NK-92 (cell line): ENCODE data around the gene TMEM178A.
"Not testable (repeated sequence)": the region's sequence is repeated elsewhere in the genome, so short reads cannot be mapped to it uniquely, and the experiment has no call there.

ENCODE experiments used
- DNase-seq: peaks from one replicate; lab custom pipeline; 2025; ENCODE audit not compliant: unreplicated experiment; lab: John Stamatoyannopoulos, UW

TMEM178A gene

GRCh38 chr2:39665811-39666490, at the start of gene TMEM178A:
Gene TMEM178A, plus strand, starts transcription at chr2:39665917. Its CDS starts 58 bp downstream, at chr2:39665975.
- DNase-seq, result no peak

DNA sequence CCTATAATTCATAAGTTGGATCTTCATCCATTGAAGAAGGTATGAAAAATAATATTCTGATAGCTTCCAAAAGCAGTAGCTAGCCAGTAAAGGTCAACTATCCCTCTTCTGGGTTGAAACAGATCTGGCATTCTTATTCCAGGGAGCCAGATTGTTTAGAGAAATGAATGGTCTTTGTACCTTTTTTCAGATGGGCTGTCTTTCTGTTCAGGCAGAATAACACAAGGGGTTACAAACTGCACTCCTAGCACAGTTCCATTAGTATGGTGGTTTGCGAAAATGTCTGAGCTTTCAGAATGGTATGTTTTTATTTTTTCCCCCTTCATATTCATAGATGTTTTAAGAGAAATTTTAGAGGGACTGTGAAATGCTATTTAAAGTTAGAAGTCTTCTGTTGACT, 47.5 kb upstream of the TMEM178A start:
- DNase-seq, result no peak

- no peak for DNase-seq
Observed at GRCh38 chr2:39618736-39619135, 47.0 kb upstream of the TMEM178A start.

GRCh38 chr2:39620067-39620466, 45.6 kb upstream of the TMEM178A start:
- DNase-seq, result no peak

DNA sequence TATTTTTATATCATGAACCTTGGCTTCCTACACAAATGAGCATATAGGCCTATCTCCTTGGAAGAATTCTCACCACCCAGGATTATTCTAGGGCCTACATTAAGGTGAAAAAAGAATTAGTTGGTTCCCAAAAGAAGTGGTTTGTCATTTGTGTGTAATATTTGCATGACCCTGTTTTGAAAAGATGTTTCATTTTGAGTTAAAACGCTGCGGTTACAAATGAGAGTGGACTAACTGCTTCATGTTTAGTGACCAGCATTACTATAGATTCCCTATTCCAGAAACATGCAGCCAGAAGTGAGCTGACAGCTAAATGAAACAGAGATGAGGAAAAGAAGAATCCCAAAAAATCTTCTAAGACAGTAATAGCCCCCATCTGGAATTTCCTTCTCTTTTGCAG, 44.1 kb upstream of the TMEM178A start:
- no peak for DNase-seq

GRCh38 chr2:39622860-39623259, 42.9 kb upstream of the TMEM178A start:
- no peak for DNase-seq

DNA sequence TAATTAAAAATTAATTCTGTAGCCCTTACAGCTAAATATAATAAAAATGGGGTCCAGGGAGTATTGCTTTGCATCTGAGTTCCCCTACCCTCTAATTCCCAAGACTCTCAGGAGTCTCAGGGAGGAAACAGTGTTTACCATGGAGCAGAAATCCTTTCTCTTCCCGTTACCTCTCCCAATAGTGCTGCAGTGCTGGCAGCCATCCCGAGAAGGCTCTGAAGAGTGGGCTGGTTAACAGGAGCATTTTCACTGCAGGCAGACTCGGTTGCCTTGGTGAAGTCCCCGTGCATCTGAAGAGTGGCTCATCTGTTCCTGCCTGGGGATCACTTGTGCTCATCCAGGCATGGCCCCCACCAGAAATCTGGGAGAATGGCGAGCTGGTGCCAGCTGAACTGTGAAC, 41.8 kb upstream of the TMEM178A start:
- DNase-seq, result no peak

DNA sequence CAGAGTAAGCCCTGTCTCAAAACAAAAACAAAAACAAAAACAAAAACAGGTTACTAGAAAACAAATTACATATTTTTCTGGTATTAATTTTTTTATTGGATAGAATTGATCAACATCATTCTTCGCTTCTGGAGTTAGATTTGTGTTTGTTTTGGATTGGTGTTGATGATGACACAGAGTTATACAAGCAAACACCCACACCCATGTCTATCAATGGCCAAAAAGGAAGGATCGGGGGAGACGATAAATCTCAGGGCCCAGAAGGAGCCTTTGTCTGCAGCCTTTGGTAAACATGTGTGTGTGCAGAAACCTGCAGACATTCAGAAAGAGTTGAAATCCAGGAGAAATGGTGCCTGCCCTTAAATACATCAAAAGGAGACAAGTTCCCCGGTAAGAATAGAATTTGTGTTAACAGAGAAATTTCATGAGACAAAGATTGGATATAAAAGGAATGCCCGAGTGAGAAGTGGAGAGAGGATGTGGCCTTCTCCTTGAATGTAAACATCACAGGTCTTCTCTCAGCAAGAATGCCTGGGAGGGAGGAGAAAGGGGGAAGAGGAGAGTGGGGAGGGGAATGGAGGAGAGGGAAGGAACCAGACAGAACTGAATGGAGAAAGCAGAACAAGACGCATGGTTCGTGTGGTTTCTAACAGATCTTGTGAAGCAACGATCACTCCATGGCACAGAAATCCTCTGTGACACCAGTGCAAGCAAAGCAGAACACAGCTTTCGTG, 40.4 kb upstream of the TMEM178A start:
- DNase-seq, result no peak

DNA sequence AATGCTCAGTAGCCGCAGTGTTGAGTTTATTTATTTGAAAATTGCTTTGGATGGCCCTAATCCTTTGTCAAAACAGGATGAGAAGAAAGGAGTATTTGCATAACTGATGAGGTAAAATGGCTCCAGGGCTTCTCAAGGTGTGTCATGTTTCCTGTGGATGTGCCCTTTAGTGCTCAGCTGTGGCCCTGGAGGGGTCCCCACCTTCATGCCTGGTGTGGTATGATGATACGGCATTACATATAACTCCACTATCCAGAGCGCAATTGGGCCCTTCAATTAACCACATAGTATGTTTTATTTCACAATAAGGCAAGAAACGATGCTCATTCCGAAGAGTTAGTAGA, 39.8 kb upstream of the TMEM178A start:
- DNase-seq, result no peak

GRCh38 chr2:39628346-39628745, 37.4 kb upstream of the TMEM178A start:
- DNase-seq, result not testable (repeated sequence)

DNA sequence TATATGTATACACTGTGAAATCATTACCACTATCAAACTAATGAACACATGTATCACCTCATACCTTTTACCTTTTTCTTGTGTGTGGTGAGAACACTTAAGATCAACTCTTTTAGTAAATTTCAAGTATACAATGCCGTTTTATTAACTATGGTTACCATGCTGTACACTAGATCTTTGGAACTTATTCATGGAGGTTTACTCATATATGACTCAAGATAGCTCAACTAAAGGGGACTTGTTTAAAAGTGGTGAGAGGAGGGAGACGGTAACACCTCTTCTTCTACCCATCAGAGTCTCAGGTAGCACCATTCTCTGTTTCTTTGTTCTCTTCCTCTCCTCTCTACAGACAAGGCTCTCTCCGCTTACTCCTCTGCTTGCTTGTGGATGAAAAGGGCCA, 36.1 kb upstream of the TMEM178A start:
- DNase-seq, result no peak

GRCh38 chr2:39631256-39631655, 34.5 kb upstream of the TMEM178A start:
- DNase-seq, result no peak

GRCh38 chr2:39631718-39632117, 34.0 kb upstream of the TMEM178A start:
- DNase-seq, result no peak

- DNase-seq, result no peak
Observed at GRCh38 chr2:39632876-39633275, 32.8 kb upstream of the TMEM178A start.

DNA sequence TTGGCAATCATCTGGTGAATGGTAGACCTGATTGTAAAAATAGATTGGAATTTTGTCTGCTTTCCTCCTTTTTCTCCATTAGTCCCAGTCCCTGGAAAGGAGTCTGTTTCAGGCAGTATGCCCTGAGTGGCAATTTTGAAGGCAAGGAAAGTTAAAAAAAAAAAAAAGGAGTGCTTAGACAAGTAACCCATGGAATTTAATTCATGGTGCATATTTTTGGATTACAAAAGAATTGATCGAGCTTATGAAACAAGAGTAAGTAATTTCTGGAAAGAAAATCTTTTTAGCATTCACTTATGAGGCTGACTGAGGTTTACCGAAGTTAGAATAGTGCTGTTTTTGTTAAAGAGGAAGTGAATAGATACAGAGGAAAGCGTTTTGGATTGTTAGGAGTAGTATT, 29.4 kb upstream of the TMEM178A start:
- no peak for DNase-seq

- no peak for DNase-seq
Observed at GRCh38 chr2:39638581-39638980, 27.1 kb upstream of the TMEM178A start.

GRCh38 chr2:39640107-39640506, 25.6 kb upstream of the TMEM178A start:
- no peak for DNase-seq

DNA sequence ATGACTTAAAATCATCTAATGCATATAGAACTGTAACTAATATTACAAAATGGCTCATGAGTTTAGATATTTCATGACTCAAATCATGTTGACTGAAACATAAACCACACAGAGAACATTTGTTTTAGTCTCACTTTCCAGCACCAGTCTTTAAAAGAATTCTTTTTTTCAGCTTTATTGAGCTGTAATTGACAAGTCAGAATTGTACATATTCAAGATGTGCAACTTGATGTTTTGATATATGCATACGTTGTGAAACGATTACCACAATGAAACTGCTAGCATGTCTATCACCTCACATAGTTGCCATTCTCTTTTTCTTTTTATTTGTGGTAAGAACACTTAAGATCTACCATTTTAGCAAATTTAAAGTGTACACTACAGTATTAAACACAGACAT, 25.0 kb upstream of the TMEM178A start:
- DNase-seq, result no peak

- DNase-seq, result no peak
Observed at GRCh38 chr2:39641635-39642034, 24.1 kb upstream of the TMEM178A start.

DNA sequence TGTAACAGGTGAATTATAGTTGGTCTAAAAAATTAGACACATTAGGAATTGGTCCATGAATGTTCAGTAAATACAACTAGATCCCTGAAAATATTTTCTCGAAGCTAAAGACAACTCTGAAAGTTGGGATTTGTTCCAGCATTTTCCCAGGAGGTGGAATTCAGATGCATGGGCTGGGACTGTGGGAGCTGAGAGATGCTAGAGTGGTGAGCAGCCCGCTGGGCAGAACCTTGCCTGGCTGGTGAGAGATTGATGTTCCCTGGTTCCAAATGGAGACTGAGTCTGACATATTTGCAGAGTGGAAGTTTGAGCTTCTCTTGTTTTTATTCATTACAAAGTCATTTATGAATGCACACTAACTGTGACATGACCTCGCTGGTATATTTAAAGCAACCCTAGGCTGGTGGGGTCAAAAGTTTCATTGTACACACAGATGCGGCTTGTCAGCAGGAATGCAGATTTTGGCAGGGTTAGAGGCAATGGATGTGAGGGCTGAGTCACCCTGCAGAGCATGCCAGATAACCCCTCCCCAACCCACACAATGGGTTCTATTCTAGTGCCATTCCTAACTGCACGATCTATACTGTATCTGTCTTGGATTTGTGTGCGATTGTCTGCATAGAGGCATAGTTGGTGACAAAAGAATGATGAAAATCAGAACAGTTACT, 23.5 kb upstream of the TMEM178A start:
- no peak for DNase-seq

- no peak for DNase-seq
Observed at GRCh38 chr2:39645826-39646225, 19.9 kb upstream of the TMEM178A start.

DNA sequence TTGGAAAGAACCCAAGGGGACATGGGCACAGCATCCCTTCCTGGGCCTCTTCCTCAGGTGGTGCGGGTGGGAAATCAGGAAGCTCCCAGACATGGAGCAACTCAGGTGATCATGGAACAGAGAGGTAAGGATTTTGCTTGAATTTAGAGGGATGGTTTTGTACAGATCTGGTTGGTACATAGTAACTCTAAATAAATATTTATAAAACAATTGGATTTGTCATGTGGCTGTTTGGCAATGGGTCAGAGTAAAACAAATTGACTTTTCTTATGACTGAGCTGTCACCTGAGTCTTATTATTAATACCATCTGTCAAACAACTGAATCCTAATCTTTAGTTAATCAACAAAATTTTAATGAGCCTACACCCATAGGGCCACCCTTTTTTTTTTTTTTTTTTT, 19.4 kb upstream of the TMEM178A start:
- no peak for DNase-seq
